SU-DHL-6 (cell line): ENCODE data around the gene WAPL.

Experiments used
- H2AFZ ChIP-seq: fragments of 200-600 bp; sonication (generic); 2 replicates; pipeline ENCODE4 v1.6.1; 2014; ENCODE audit warnings: low read depth, mild to moderate bottlenecking, moderate library complexity, mixed read lengths, antibody characterized with exemption, low read length; ENCODE audit not compliant: severe bottlenecking
- H3F3A ChIP-seq: fragments of 200-600 bp; shearing (Covaris generic); 2 replicates; pipeline ENCODE4 v1.6.0; 2016; ENCODE audit warnings: antibody characterized with exemption, mild to moderate bottlenecking; ENCODE audit not compliant: insufficient read depth
- H3K27ac ChIP-seq: fragments of 200-600 bp; sonication (generic); 2 replicates; pipeline ENCODE4 v1.5.1; 2016; ENCODE audit warnings: low read depth, mild to moderate bottlenecking, low read length, moderate library complexity, mixed read lengths
- H3K27me3 ChIP-seq: fragments of 200-600 bp; sonication (generic), shearing (Covaris generic); 2 replicates; pipeline ENCODE4 v1.6.0; 2014; ENCODE audit warnings: mild to moderate bottlenecking, low read length
- H3K36me3 ChIP-seq: fragments of 200-600 bp; sonication (generic); 2 replicates; pipeline ENCODE4 v1.6.1; 2014; ENCODE audit warnings: mild to moderate bottlenecking, low read length, mixed read lengths
- H3K4me2 ChIP-seq: fragments of 300-600, 200-600 bp; shearing (Covaris generic), sonication (generic); 2 replicates; pipeline ENCODE4 v1.6.0; 2014; ENCODE audit warnings: low read length, low read depth, mild to moderate bottlenecking; ENCODE audit not compliant: poor library complexity, severe bottlenecking
- H3K4me3 ChIP-seq: fragments of 200-600 bp; sonication (generic); 2 replicates; pipeline ENCODE4 v1.5.1; 2014; ENCODE audit warnings: antibody characterized with exemption, low read length, mild to moderate bottlenecking, mixed read lengths; ENCODE audit not compliant: insufficient read depth, poor library complexity, severe bottlenecking
- H3K79me2 ChIP-seq: fragments of 200-600 bp; sonication (generic); 2 replicates; pipeline ENCODE4 v1.6.1; 2014; ENCODE audit warnings: mild to moderate bottlenecking, low read length, moderate library complexity; ENCODE audit not compliant: insufficient read depth
- H3K9ac ChIP-seq: fragments of 200-600 bp; sonication (generic); 2 replicates; pipeline ENCODE4 v1.7.0; 2014; ENCODE audit warnings: mild to moderate bottlenecking, low read length
- H3K9me2 ChIP-seq: fragments of 200-600 bp; sonication (generic); replicated peaks from 2 replicates; pipeline ENCODE4 v1.6.1; 2014; ENCODE audit warnings: low read length; ENCODE audit not compliant: insufficient read depth
- H3K9me3 ChIP-seq: fragments of 200-600 bp; sonication (generic); 2 replicates; pipeline ENCODE4 v1.6.1; 2014; ENCODE audit warnings: low read length, mixed read lengths; ENCODE audit not compliant: insufficient read depth
- H4K20me1 ChIP-seq: fragments of 200-600 bp; sonication (generic); 2 replicates; pipeline ENCODE4 v1.6.1; 2014; ENCODE audit warnings: low read depth, mild to moderate bottlenecking, antibody characterized with exemption, low read length, moderate library complexity, mixed read lengths
- CTCF ChIP-seq: fragments of 200-600 bp; sonication (generic); IDR thresholded peaks from one replicate; pipeline ENCODE4 v1.5.1; 2017; ENCODE audit warnings: antibody characterized with exemption, mild to moderate bottlenecking, low read length, moderate library complexity; ENCODE audit not compliant: insufficient read depth, poor library complexity, severe bottlenecking
- EZH2phosphoT487 ChIP-seq: fragments of 200-600 bp; sonication (generic), shearing (Covaris generic); conservative IDR thresholded peaks from 2 replicates; pipeline ENCODE4 v1.6.1; 2018; ENCODE audit warnings: mild to moderate bottlenecking, antibody characterized with exemption, low read length, moderate library complexity, mixed read lengths

WAPL gene

DNA sequence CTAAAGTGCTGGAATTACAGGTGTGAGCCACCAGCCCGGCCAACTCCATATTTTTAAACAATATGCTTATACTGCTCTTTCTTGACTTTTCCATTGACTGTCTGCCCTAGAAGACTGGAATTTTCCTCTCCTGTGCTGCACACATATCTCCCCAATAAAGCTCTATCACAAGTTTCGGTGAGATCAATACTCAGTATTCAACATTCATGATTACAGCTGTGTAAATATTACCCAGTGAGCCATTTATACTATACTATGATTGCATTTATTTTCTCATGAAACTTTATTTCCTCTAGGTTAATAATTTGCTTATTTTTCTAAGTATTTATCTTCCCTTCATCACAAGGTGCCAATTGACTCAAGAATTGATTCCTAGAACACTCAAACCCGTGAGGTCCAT, 106.5 kb downstream of the WAPL start:
- H3K9ac ChIP-seq: peak overlapping the region; percentile 27; the same call in 1 of the 2 replicates
- peak overlapping the region; percentile 97 for H3K27ac ChIP-seq
- peaks cover 74% of the 10 kb centered on the region for H3F3A ChIP-seq

GRCh38 chr10:86413046-86413728, 108.4 kb downstream of the WAPL start:
- no peaks in the 10 kb centered on the region for H3K79me2 ChIP-seq
- peak overlapping the region; percentile 71 for H3K9ac ChIP-seq
- no peaks in the 10 kb centered on the region for H3K9me2 ChIP-seq
- H3K4me2 ChIP-seq: peak overlapping the region; percentile 71
- no peak for TF ChIP-seq EZH2phosphoT487
- TF ChIP-seq CTCF: no peak
- no peaks in the 10 kb centered on the region for H4K20me1 ChIP-seq
- peak overlapping the region; percentile 97 for H3K27ac ChIP-seq
- no peaks in the 10 kb centered on the region for H3K36me3 ChIP-seq
- no peak overlapping the region for H2AFZ ChIP-seq
- H3K27me3 ChIP-seq: no peaks in the 10 kb centered on the region
- peak overlapping the region; percentile 36 for H3K4me3 ChIP-seq
- peaks cover 83% of the 10 kb centered on the region for H3F3A ChIP-seq
- H3K9me3 ChIP-seq: 0 out of 2 replicates have a peak, but pooled peaks cover 4% of the 10 kb centered on the region

More for the DNA sequence above, 106.5 kb downstream of the WAPL start:
- no peak for TF ChIP-seq EZH2phosphoT487
- TF ChIP-seq CTCF: no peak
- 0 out of 2 replicates have a peak, but pooled peaks cover 4% of the 10 kb centered on the region for H3K9me3 ChIP-seq
- no peaks in the 10 kb centered on the region for H3K79me2 ChIP-seq
- no peak overlapping the region for H3K4me3 ChIP-seq
- no peaks in the 10 kb centered on the region for H4K20me1 ChIP-seq
- peak overlapping the region; percentile 34 for H3K4me2 ChIP-seq
- peak overlapping the region; percentile 52 for H2AFZ ChIP-seq
- H3K9me2 ChIP-seq: no peaks in the 10 kb centered on the region
- no peaks in the 10 kb centered on the region for H3K36me3 ChIP-seq
- H3K27me3 ChIP-seq: no peaks in the 10 kb centered on the region

GRCh38 chr10:86411852-86412560, 109.6 kb downstream of the WAPL start:
- H3K9me3 ChIP-seq: 0 out of 2 replicates have a peak, but pooled peaks cover 4% of the 10 kb centered on the region
- no peaks in the 10 kb centered on the region for H3K79me2 ChIP-seq
- H4K20me1 ChIP-seq: no peaks in the 10 kb centered on the region
- H3K9ac ChIP-seq: peak overlapping the region; percentile 71
- H3K4me3 ChIP-seq: peak overlapping the region; percentile 36
- TF ChIP-seq EZH2phosphoT487 (no peak), CTCF (no peak)
- no peaks in the 10 kb centered on the region for H3K36me3 ChIP-seq
- peak overlapping the region; percentile 71 for H3K4me2 ChIP-seq
- no peaks in the 10 kb centered on the region for H3K27me3 ChIP-seq
- H3K9me2 ChIP-seq: no peaks in the 10 kb centered on the region
- no peak overlapping the region for H2AFZ ChIP-seq
- H3K27ac ChIP-seq: peak overlapping the region; percentile 97
- peaks cover 85% of the 10 kb centered on the region for H3F3A ChIP-seq
